HepG2 (cell line): ENCODE results near the gene HRH3. TPM values are rescaled to one million over a fixed set of nuclear protein-coding genes. Genes with fewer than 3 reads are reported as not detected.

Experiments
- ATAD3A ChIP-seq: sonication (generic); formaldehyde crosslinking; IDR thresholded peaks from 2 replicates; pipeline ENCODE4 v1.4.0; 2020; ENCODE audit warnings: missing genetic modification reagents
- ATF6 ChIP-seq: sonication (generic); formaldehyde crosslinking; conservative IDR thresholded peaks from 2 replicates; pipeline ENCODE4 v1.4.0; 2020; ENCODE audit warnings: missing genetic modification reagents
- ELF3 ChIP-seq: IDR thresholded peaks from 2 replicates; pipeline ENCODE4 v1.6.1; 2016; ENCODE audit warnings: missing genetic modification reagents, missing compliant biosample characterization
- ELK4 ChIP-seq: sonication (generic); formaldehyde crosslinking; IDR thresholded peaks from 2 replicates; pipeline ENCODE4 v1.9.0; 2021; ENCODE audit warnings: missing genetic modification reagents, borderline replicate concordance
- FLYWCH1 ChIP-seq: sonication (generic); formaldehyde crosslinking; IDR thresholded peaks from 2 replicates; pipeline ENCODE4 v1.8.1; 2023; ENCODE audit warnings: mild to moderate bottlenecking, missing genetic modification reagents
- KDM5B ChIP-seq: sonication (generic); formaldehyde crosslinking; IDR thresholded peaks from 2 replicates; pipeline ENCODE4 v1.4.0; 2020; ENCODE audit warnings: missing genetic modification reagents, mild to moderate bottlenecking, borderline replicate concordance
- SMAD1 ChIP-seq: sonication (generic); formaldehyde crosslinking; IDR thresholded peaks from 2 replicates; pipeline ENCODE4 v1.4.0; 2020; ENCODE audit warnings: missing genetic modification reagents, low read depth, mild to moderate bottlenecking, borderline replicate concordance
- TCF12 ChIP-seq, 2 experiments: fragments of 450-650 bp in 1 of 2; sonication (generic) in 1 of 2; formaldehyde crosslinking in 1 of 2; IDR thresholded peaks; 2 replicates each; pipeline versions ENCODE4 v1.6.1 to v1.8.0; 2017 to 2022; ENCODE audit warnings: antibody characterized with exemption in 1 of 2, mild to moderate bottlenecking in 1 of 2, missing genetic modification reagents in 1 of 2, moderate library complexity in 1 of 2
- ZGPAT ChIP-seq: IDR thresholded peaks from 2 replicates; pipeline ENCODE4 v1.6.1; 2016; ENCODE audit warnings: mild to moderate bottlenecking
- ZNF329 ChIP-seq: sonication (generic); formaldehyde crosslinking; IDR thresholded peaks from 2 replicates; pipeline ENCODE4 v1.9.0; 2021; ENCODE audit warnings: low read depth, mild to moderate bottlenecking, missing genetic modification reagents
- ZNF460 ChIP-seq: sonication (generic); formaldehyde crosslinking; IDR thresholded peaks from 2 replicates; pipeline ENCODE4 v1.5.1; 2020; ENCODE audit warnings: missing genetic modification reagents, mild to moderate bottlenecking, borderline replicate concordance
- ZNF737 ChIP-seq: sonication (generic); formaldehyde crosslinking; IDR thresholded peaks from 2 replicates; pipeline ENCODE4 v1.5.0; 2020; ENCODE audit warnings: missing genetic modification reagents, mild to moderate bottlenecking, borderline replicate concordance
- polyA plus RNA-seq, 8 experiments: library from polyadenylated mRNA; depleted of rRNA in 3 of 8; stranded (reverse) in 7 of 8; unstranded in 1 of 8; fragments of >200 nt; fragmentation: Illumina TruSeq in 4 of 8; extraction: Trizol in 4 of 8; gene quantifications; 2 replicates each; pipeline versions ENCODE4 v1.2.1 to v1.2.3, GENCODE V29; 2011 to 2016; ENCODE audit warnings: low read depth in 4 of 8, missing spikeins in 1 of 8, mixed read lengths in 1 of 8; ENCODE audit not compliant: insufficient read depth in 1 of 8
- total RNA-seq, 5 experiments: library from RNA; depleted of rRNA; stranded (reverse); fragments of >200 nt; fragmentation: Illumina TruSeq; extraction: Trizol; gene quantifications; 2 replicates each; pipeline ENCODE4 v1.2.3, GENCODE V29; 2016; ENCODE audit warnings: low read depth in 1 of 5
- TF ChIP-seq, protein P1 (sequence below): IDR thresholded peaks from 2 replicates; pipeline ENCODE4 v1.6.1; 2016; ENCODE audit warnings: low read depth, control low read depth
- TF ChIP-seq, protein P2 (sequence below): sonication (generic); formaldehyde crosslinking; IDR thresholded peaks from 2 replicates; pipeline ENCODE4 v1.4.0; 2020; ENCODE audit warnings: missing genetic modification reagents, borderline replicate concordance
- TF ChIP-seq, protein P3 (sequence below): sonication (generic); formaldehyde crosslinking; IDR thresholded peaks from 2 replicates; pipeline ENCODE4 v1.4.0; 2020; ENCODE audit warnings: low read depth, mild to moderate bottlenecking, missing genetic modification reagents

The HRH3 gene
- total and polyA plus RNA-seq, 2 of the 13 experiments (the other 11 are each of a cell fraction or from before 2014, with no cell fraction given): 0.18 TPM; not detected in 1

DNA sequence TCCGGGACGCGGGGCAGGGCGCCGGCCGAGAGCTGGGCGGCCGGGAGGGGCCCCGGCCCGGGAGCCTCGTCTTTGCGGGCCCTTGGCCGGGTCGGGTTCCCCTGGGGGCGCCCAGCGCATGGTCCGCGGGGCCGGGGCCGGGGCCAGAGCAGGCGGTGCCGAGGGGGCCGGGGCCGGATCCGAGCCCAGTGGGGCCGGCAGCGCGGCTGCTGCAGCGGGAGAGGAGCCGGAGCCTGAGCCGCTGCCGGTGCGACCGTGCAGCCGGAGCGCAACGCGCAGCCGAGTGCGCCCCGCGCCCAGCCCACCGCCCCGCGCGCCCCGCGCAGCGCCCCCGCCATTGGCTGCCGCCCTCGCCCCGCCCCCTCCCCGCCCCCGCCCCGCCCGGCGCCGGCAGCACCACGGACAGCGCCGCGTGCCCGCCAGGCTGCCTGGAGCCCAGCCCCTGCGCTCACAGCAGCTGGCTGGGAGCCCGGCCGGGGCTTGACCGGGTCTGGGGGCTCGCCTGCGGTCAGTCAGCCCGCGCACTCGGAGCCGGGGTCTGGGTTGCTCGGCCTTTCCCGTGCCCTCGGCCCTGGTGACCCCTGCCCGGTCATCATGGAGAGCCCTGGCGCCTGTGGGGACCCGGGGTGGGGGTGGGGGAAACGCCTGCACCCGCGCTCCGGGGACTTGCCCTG lies at the start of gene HRH3 (continued):
- TF ChIP-seq, protein P1, sequence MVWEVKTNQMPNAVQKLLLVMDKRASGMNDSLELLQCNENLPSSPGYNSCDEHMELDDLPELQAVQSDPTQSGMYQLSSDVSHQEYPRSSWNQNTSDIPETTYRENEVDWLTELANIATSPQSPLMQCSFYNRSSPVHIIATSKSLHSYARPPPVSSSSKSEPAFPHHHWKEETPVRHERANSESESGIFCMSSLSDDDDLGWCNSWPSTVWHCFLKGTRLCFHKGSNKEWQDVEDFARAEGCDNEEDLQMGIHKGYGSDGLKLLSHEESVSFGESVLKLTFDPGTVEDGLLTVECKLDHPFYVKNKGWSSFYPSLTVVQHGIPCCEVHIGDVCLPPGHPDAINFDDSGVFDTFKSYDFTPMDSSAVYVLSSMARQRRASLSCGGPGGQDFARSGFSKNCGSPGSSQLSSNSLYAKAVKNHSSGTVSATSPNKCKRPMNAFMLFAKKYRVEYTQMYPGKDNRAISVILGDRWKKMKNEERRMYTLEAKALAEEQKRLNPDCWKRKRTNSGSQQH (CRISPR knock-in tag): peak; percentile 98
- TF ChIP-seq, protein P2, sequence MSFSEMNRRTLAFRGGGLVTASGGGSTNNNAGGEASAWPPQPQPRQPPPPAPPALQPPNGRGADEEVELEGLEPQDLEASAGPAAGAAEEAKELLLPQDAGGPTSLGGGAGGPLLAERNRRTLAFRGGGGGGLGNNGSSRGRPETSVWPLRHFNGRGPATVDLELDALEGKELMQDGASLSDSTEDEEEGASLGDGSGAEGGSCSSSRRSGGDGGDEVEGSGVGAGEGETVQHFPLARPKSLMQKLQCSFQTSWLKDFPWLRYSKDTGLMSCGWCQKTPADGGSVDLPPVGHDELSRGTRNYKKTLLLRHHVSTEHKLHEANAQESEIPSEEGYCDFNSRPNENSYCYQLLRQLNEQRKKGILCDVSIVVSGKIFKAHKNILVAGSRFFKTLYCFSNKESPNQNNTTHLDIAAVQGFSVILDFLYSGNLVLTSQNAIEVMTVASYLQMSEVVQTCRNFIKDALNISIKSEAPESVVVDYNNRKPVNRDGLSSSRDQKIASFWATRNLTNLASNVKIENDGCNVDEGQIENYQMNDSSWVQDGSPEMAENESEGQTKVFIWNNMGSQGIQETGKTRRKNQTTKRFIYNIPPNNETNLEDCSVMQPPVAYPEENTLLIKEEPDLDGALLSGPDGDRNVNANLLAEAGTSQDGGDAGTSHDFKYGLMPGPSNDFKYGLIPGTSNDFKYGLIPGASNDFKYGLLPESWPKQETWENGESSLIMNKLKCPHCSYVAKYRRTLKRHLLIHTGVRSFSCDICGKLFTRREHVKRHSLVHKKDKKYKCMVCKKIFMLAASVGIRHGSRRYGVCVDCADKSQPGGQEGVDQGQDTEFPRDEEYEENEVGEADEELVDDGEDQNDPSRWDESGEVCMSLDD (CRISPR knock-in tag): no peak
- TF ChIP-seq ATAD3A (CRISPR knock-in tag) (no peak), TCF12 (IDR thresholded peaks at IDR 0.05) (no peak), TCF12 (CRISPR knock-in tag; IDR thresholded peaks at IDR 0.05) (peak; percentile 79), ATF6 (CRISPR knock-in tag) (0 out of 2 replicates have a peak, but pooled peaks have one; percentile 86), ZNF460 (CRISPR knock-in tag) (no peak), ELF3 (CRISPR knock-in tag) (0 out of 2 replicates have a peak, but pooled peaks have one; percentile 36), ZNF737 (no peak), FLYWCH1 (CRISPR knock-in tag) (no peak), SMAD1 (CRISPR knock-in tag) (no peak), ELK4 (no peak), KDM5B (CRISPR knock-in tag) (peak; percentile 83), ZGPAT (peak; percentile 52; the same call in 1 of the 2 replicates), ZNF329 (CRISPR knock-in tag) (peak; percentile 76; the same call in 1 of the 2 replicates)
- TF ChIP-seq, protein P3, sequence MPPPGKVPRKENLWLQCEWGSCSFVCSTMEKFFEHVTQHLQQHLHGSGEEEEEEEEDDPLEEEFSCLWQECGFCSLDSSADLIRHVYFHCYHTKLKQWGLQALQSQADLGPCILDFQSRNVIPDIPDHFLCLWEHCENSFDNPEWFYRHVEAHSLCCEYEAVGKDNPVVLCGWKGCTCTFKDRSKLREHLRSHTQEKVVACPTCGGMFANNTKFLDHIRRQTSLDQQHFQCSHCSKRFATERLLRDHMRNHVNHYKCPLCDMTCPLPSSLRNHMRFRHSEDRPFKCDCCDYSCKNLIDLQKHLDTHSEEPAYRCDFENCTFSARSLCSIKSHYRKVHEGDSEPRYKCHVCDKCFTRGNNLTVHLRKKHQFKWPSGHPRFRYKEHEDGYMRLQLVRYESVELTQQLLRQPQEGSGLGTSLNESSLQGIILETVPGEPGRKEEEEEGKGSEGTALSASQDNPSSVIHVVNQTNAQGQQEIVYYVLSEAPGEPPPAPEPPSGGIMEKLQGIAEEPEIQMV (CRISPR knock-in tag): 0 out of 2 replicates have a peak, but pooled peaks have one; percentile 39
